HepG2 (cell line): Measurements from ENCODE around the gene PRKAG1. TPM values are rescaled to one million over a fixed set of nuclear protein-coding genes. Genes with fewer than 3 reads are reported as not detected.

ENCODE experiments used
- ATAC-seq: fragments of 200-7000 bp; cut with Tn5 transposase; 3 replicates; pipeline ENCODE4 v1.9.1; 2020; ENCODE audit warnings: mild to moderate bottlenecking, moderate library complexity
- BruUV-seq: library from RNA; stranded (reverse); fragments of 400-500 nt; replicated peaks from 2 replicates; lab custom pipeline; 2021; lab: Mats Ljungman, UMichigan
- CTCF ChIA-PET: fragments of 300-600 bp; formaldehyde crosslinking; extraction: SDS; loops from one replicate; lab custom pipeline; 2021; ENCODE audit warnings: low total read pairs, inconsistent platforms, low intra/inter-chr PET ratio; lab: Yijun Ruan, JAX
- POLR2A ChIA-PET: fragments of 350-600 bp; sonication (Branson Sonifier 250); formaldehyde crosslinking; loops from one replicate; lab custom pipeline; 2020; ENCODE audit warnings: antibody characterized with exemption, inconsistent platforms; lab: Yijun Ruan, JAX
- DNase-seq: peaks from one replicate; pipeline ENCODE4 v3.0.0-alpha.2; 2015; ENCODE audit warnings: low spot score
- FAIRE-seq: peaks from 3 replicates; lab custom pipeline; 2011; peaks lifted over from hg19 to GRCh38; lab: Jason Lieb, UNC
- H2AFZ ChIP-seq: one replicate; pipeline ENCODE4 v1.6.1; 2011; ENCODE audit warnings: low read length, inconsistent platforms
- H3K27ac ChIP-seq: fragments of 300-600 bp; 3 replicates; pipeline ENCODE4 v1.8.0; 2011; ENCODE audit warnings: mixed run types, mild to moderate bottlenecking, mixed read lengths, low read length, inconsistent platforms; ENCODE audit not compliant: insufficient read depth; ENCODE audit errors: extremely low read length
- H3K27me3 ChIP-seq, 2 experiments: fragments of 200-600 bp in 1 of 2; 2 replicates in 1 of 2; 3 replicates in 1 of 2; pipeline versions ENCODE4 v1.6.0 to v1.8.0; 2011; ENCODE audit warnings: low read length in 2 of 2, mild to moderate bottlenecking in 2 of 2, moderate library complexity in 2 of 2, inconsistent platforms in 1 of 2; ENCODE audit not compliant: insufficient read depth in 2 of 2, control insufficient read depth in 1 of 2
- H3K36me3 ChIP-seq, 2 experiments: fragments of 200-600 bp in 1 of 2; replicated peaks in 1 of 2; 2 replicates in 1 of 2; 3 replicates in 1 of 2; pipeline versions ENCODE4 v1.5.1 to v1.8.0; 2011; ENCODE audit warnings: low read length in 2 of 2, inconsistent platforms in 1 of 2; ENCODE audit not compliant: insufficient read depth in 2 of 2, control insufficient read depth in 1 of 2
- H3K4me1 ChIP-seq: 2 replicates; pipeline ENCODE4 v1.5.1; 2012; ENCODE audit warnings: low read length, inconsistent platforms; ENCODE audit not compliant: insufficient read depth
- H3K4me2 ChIP-seq: 2 replicates; pipeline ENCODE4 v1.6.0; 2011; ENCODE audit warnings: low read depth, low read length, inconsistent platforms
- H3K4me3 ChIP-seq, 3 experiments: fragments of 200-600 bp in 1 of 3; sonication (generic), shearing (Covaris generic) in 1 of 3; replicated peaks in 1 of 3; 2 replicates each; pipeline ENCODE4 v1.5.1; 2011 to 2016; ENCODE audit warnings: low read length in 3 of 3, inconsistent platforms in 2 of 3, low read depth in 2 of 3, mild to moderate bottlenecking in 2 of 3, control low read depth in 1 of 3, mixed read lengths in 1 of 3; ENCODE audit not compliant: insufficient read depth in 1 of 3
- H3K79me2 ChIP-seq: one replicate; pipeline ENCODE4 v1.6.1; 2011; ENCODE audit warnings: low read length, inconsistent platforms; ENCODE audit not compliant: insufficient read depth
- H3K9ac ChIP-seq: 2 replicates; pipeline ENCODE4 v1.6.0; 2011; ENCODE audit warnings: mild to moderate bottlenecking, low read depth, low read length, inconsistent platforms; ENCODE audit not compliant: insufficient read depth
- H3K9me3 ChIP-seq: 2 replicates; pipeline ENCODE4 v1.5.1; 2012; ENCODE audit warnings: mild to moderate bottlenecking, low read length
- H4K20me1 ChIP-seq: 2 replicates; pipeline ENCODE4 v1.6.0; 2011; ENCODE audit warnings: inconsistent platforms, mild to moderate bottlenecking, low read length, moderate library complexity; ENCODE audit not compliant: insufficient read depth
- AGO2 ChIP-seq: fragments of 200-400 bp; formaldehyde crosslinking; optimal IDR thresholded peaks from 2 replicates; pipeline ENCODE3; 2017; ENCODE audit warnings: mild to moderate bottlenecking, low read depth, low read length, moderate library complexity
- BCL3 ChIP-seq: sonication (generic); formaldehyde crosslinking; IDR thresholded peaks from 2 replicates; pipeline ENCODE4 v1.5.1; 2020; ENCODE audit warnings: mild to moderate bottlenecking, missing genetic modification reagents, moderate library complexity
- ETS1 ChIP-seq: sonication (generic); formaldehyde crosslinking; IDR thresholded peaks from 2 replicates; pipeline ENCODE4 v1.4.0; 2020; ENCODE audit warnings: missing genetic modification reagents
- RBFOX2 ChIP-seq: fragments of 200-400 bp; formaldehyde crosslinking; IDR thresholded peaks from 2 replicates; pipeline ENCODE4 v1.6.1; 2017; ENCODE audit warnings: low read depth, mild to moderate bottlenecking, low read length
- THYN1 ChIP-seq: sonication (generic); formaldehyde crosslinking; IDR thresholded peaks from 2 replicates; pipeline ENCODE4 v1.8.1; 2023; ENCODE audit warnings: low read depth, mild to moderate bottlenecking, moderate library complexity, missing genetic modification reagents, borderline replicate concordance
- WGBS: methylation state at CpG from one replicate; pipeline ENCODE4 v1.1.6; 2017; ENCODE audit warnings: low lambda C conversion rate; 5-methylcytosine and 5-hydroxymethylcytosine counted together
- in situ Hi-C: cut with HindIII; loops from 2 replicates; pipeline ENCODE4 v1.10.0; 2017; ENCODE audit warnings: low pct_unique_long_range_greater_than_20kb; ENCODE audit not compliant: extremely low pct_ligation_motif_present
- intact Hi-C: fragments of 100-400 bp; cut with micrococcal nuclease; formaldehyde crosslinking; loops from one replicate; pipeline ENCODE4 v1.10.0; 2022; ENCODE audit not compliant: unreplicated experiment
- polyA plus RNA-seq, 8 experiments: library from polyadenylated mRNA; depleted of rRNA in 3 of 8; stranded (reverse) in 7 of 8; unstranded in 1 of 8; fragments of >200 nt; fragmentation: Illumina TruSeq in 4 of 8; extraction: Trizol in 4 of 8; gene quantifications; 2 replicates each; pipeline versions ENCODE4 v1.2.1 to v1.2.3, GENCODE V29; 2011 to 2016; ENCODE audit warnings: low read depth in 4 of 8, missing spikeins in 1 of 8, mixed read lengths in 1 of 8; ENCODE audit not compliant: insufficient read depth in 1 of 8
- total RNA-seq, 5 experiments: library from RNA; depleted of rRNA; stranded (reverse); fragments of >200 nt; fragmentation: Illumina TruSeq; extraction: Trizol; gene quantifications; 2 replicates each; pipeline ENCODE4 v1.2.3, GENCODE V29; 2016; ENCODE audit warnings: low read depth in 1 of 5

Gene PRKAG1
- total and polyA plus RNA-seq, 2 of the 13 experiments (the other 11 are each of a cell fraction or from before 2014, with no cell fraction given): 26.1 to 32.8 TPM

GRCh38 chr12:49033611-49034285, 15.2 kb upstream of the PRKAG1 start:
- Histone ChIP-seq H3K4me3 (no peak overlapping the region), H3K9ac (no peak overlapping the region), H3K36me3 (peaks cover 45 to 85% of the 10 kb centered on the region in 2 experiments; a peak in 4 of 5 replicates), H3K79me2 (no peaks in the 10 kb centered on the region), H2AFZ (no peak overlapping the region), H3K27ac (no peak overlapping the region), H3K27me3 (no peaks in the 10 kb centered on the region), H3K4me1 (no peaks in the 10 kb centered on the region), H3K9me3 (no peaks in the 10 kb centered on the region), H4K20me1 (no peaks in the 10 kb centered on the region), H3K4me2 (no peak overlapping the region)
- POLR2A ChIA-PET: interaction anchor here (1.4 to 3.0 kb wide), 3 partner anchors 11 to 97 kb away, joined by 3 to 9 read pairs (median 7); partner anchors contain the start of gene TUBA1B
- ATAC-seq (peak; percentile 7; the same call in 2 of the 3 replicates), FAIRE-seq (no peak), DNase-seq (no peak)
- no TSS peak for BruUV-seq
- 92% methylated on average over 5 of the region's 12 CpGs for WGBS
- in situ Hi-C loops (no loop called here), intact Hi-C loops (no loop called here)
- CTCF ChIA-PET: no interaction called here
- TF ChIP-seq RBFOX2 (0 out of 2 replicates have a peak, but pooled peaks have one; percentile 20), THYN1 (no peak)

GRCh38 chr12:49032679-49033447, 14.3 kb upstream of the PRKAG1 start:
- H3K27ac ChIP-seq: no peak overlapping the region
- H3K36me3 ChIP-seq: peaks cover 46 to 85% of the 10 kb centered on the region in 2 experiments
- no peak for DNase-seq
- intact Hi-C loops: no loop called here
- H3K27me3 ChIP-seq: no peaks in the 10 kb centered on the region
- no TSS peak for BruUV-seq
- no peak overlapping the region for H2AFZ ChIP-seq
- in situ Hi-C loops: no loop called here
- no peak overlapping the region for H3K9ac ChIP-seq
- 80% methylated on average over 1 of the region's 3 CpGs for WGBS
- no peak overlapping the region for H3K4me2 ChIP-seq
- POLR2A ChIA-PET: interaction anchor here (1.4 to 3.0 kb wide), 3 partner anchors 12 to 98 kb away, joined by 3 to 9 read pairs (median 7); partner anchors contain the start of gene TUBA1B
- CTCF ChIA-PET: no interaction called here
- H4K20me1 ChIP-seq: no peaks in the 10 kb centered on the region
- no peaks in the 10 kb centered on the region for H3K4me1 ChIP-seq
- no peak overlapping the region for H3K4me3 ChIP-seq
- no peak for FAIRE-seq
- H3K9me3 ChIP-seq: no peaks in the 10 kb centered on the region
- no peaks in the 10 kb centered on the region for H3K79me2 ChIP-seq
- peak; percentile 94 for TF ChIP-seq AGO2
- no peak for TF ChIP-seq BCL3 (CRISPR knock-in tag)
- TF ChIP-seq ETS1: no peak
- TF ChIP-seq, all 625 proteins: peak for 1
- ATAC-seq: peak; percentile 13
